GM19023 (cell line): ENCODE results near the gene SNRNP40.

ENCODE experiments used
- ATAC-seq: cut with Tn5 transposase; IDR thresholded peaks from one replicate; pipeline ENCODE4 v1.9.1; 2021; ENCODE audit warnings: mild to moderate bottlenecking, moderate library complexity; ENCODE audit not compliant: unreplicated experiment

SNRNP40 gene

DNA sequence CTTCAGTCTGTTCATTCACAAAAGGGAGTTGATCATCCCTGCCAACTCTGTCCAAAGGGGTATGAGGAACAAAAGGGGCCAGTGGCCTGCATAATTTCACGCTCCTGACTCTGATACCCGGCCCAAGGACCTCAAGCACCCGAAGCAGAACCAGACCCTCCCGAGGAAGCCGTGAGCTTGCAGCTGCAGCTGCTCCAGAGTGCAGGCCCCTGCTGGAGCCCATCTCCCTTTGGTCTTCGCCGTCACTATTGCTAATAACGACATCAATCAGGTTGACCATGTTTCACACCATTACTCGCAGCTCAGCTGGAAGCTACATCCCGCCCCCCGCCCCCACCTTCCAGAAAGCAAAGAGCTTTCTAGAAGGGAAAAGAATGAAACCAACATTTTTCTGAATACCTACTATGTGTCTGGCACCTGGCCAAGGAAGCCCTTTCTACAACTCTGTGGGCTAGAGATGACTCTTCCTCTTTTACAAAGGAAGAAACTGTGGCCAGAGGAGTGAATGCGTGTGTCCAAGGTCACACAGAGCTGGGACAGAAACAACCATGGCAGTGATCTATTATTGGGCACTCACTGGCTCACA is 62.4 kb downstream of the SNRNP40 start:
- no peak for ATAC-seq

DNA sequence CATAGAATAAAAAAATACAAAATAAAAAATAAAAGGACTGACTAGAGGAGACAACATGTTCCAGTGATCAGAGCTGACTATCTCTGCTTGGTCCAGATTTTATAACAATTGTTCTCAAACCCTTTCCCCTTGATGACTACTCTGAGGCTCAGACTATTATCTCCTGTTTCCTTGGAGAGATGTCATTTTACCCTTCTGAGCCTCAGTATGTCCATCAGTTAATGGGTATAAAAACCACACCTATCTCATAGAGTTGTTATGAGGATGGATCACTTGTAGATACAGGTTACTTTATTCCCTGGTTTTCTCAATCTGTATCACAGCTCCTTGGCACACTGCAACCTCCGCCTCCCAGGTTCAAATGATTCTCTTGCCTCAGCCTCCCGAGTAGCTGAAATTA is 63.9 kb downstream of the SNRNP40 start:
- no peak for ATAC-seq

DNA sequence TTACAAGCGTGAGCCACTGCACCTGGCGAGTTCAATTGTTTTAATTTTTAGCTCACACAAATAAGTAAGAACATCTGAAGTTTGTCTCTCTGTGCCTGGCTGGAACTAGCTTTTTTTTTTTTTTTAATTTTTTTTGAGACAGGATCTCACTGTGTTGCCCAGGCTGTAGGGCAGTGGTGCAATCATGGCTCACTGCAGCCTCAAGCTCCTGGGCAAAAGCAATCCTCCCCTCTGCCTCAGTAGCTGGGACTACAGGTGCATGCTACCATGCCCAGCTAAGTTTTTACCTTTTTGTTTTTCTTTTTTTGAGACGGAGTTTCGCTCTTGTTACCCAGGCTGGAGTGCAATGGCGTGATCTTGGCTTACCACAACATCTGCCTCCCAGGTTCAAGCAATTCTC is 64.8 kb downstream of the SNRNP40 start:
- no peak for ATAC-seq

DNA sequence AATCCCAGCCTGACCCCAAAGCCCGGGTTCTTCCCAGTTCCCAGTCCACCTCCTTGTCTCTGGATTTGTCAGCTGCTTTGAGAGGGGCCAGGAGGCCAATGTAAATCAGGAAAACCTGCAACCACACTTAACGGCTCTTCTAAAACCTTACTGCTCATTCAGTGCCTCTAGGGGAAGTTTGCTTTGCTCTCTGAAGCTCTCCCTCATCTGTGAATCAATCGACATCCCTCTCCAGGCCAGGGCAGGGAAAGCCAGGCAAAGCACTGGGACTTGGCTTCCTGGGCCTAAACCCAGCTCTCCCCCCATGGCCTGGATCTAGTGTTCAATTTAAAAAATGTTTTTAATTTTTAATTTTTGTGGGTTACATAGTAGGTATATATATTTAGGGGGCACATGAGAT is 66.2 kb downstream of the SNRNP40 start:
- ATAC-seq, result no peak

DNA sequence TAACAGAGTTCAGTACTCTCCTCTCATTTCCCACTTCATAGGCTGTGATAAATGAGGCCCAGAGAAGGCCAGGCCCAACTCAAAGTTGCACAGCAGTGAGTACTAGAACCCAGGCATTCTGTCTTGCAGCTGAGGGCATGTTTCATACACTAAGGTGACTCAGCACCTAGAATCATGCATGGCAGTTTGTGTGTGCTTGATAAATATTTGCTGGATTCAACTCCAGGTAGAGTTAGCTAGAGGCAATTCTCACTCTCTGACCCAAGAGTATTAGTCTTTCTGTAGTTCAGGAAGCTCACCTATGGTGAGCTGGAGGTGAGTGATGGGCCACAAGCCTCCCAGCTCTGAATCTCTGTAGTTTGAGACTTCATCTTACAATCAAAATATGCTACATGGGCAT is 67.6 kb downstream of the SNRNP40 start:
- ATAC-seq, result no peak

DNA sequence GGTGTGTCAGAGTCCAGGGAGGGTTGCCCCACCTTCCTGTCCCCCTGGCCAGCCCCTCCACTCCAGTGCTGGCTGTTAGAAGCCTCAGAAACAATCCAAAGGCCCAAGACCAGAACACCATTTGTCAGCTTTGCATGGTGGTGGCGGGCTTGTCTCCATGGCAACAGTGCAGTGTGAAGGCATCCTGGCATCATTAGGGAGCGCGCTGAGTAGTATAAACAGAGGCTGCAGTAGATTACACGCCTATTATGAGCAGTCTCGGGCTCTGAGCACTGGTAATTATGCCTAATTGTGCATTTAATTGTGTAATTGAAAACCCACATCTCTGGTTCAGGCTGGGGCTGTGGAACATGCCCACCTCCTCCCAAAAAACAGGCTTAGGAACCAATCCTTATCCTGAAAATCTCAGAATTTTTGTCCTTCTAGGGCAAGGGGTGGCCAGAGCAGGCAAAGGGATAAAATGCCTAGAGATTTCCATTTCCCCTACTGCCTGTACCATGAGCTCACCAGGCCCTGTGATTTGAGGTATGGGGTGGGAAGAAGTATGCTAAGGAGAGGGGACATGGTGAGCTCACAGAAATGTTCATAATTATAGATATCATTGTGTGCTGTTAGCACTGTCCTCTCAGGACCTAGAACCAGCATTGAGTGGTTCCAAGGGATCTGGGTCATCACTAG is 68.6 kb downstream of the SNRNP40 start:
- ATAC-seq, result no peak

DNA sequence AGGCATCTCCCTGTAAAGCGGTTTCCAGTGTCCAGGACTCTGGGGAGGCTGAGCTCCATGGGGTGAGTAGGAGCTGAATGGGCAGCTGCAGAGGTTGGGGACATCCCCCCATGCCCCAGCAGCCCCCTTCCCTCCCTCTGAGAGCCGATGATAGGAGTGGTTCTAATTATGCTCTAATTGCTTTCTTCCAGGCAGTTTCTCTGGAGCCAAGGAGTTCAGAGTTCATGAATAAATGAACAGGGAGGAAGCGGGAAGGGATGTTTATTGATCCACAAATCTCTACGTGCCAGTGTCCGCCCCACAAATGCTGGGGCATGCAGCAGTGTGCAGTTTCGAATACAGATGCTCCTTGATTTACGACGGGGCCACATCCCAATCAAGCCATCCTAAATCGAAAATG is 72.5 kb downstream of the SNRNP40 start:
- ATAC-seq, result no peak

DNA sequence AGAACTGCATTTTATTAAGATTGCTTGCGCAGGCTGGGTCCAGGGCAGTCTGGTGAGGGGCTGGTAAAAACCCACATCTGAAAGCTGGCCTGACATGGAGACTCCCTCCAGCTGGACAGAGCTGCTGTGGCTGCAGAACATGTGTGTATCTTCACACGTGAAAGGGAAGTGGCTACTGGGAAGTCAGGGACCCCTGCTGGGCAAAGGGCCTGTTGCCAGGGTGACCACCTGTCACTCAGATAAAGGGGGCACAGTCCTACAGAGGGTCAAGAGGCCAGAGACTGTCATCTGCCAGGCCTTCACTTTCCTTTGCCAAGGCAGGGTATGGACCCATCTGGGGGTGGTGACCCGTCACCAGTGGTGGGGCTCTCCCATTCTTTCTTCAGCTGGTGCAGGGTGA is 74.4 kb downstream of the SNRNP40 start:
- ATAC-seq, result no peak

DNA sequence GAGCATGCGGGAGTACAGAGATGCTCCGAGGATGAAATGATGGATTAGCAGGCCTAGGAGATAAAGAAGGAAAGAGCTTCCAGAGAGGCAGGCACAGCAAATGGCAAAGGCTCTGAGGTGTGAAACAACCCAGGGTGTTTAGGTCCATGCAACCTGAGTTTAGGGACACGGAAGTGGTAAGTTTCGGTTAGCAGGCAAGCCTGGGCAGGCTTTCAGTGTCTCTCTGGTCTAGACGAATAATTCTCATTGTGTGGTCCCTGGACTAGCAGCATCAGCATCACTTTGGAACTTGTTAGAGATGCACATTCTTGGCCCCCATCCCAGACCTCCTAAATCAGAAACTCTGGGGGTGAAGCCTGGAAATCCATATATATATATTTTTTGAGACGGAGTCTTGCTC is 75.5 kb downstream of the SNRNP40 start:
- no peak for ATAC-seq

DNA sequence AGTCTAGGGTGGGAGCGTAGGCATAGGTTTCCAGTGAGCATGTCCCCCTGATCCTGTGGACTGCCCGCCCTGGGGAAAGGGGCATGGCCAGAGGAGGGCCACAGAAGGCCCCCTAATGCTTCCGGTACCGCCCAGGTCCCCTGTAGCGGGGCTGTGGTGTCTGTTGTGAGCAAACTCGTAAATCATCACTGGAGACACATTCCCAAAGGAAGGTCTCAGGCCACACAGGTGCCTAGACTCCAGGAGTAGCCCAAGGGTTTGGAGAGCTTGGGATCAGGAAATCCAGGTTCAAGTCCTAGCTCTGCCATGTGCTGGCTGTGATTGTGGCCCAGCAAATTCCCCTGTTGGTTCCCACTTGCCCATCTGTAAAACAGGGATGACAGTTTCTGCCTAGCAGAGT is 77.1 kb downstream of the SNRNP40 start:
- no peak for ATAC-seq

DNA sequence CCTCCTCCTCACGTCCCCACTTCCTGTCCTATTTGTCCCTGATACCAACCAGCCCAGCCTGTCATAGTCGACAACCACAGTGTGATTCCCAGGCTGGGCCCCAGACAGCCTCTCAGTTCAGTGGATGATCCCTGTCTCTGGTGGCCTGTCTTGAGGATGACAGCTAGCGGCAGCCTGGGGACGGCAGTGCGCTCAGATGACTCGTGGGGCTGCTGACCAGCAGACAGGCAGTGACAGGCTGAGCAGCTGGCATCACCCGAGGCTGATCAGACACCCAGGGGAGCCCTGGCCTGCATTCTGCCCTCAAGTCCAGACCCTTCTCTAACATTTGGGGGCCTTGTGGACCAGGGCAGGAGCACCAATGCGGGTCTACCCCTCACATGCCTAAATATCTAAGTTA is 77.9 kb downstream of the SNRNP40 start:
- ATAC-seq, result no peak

DNA sequence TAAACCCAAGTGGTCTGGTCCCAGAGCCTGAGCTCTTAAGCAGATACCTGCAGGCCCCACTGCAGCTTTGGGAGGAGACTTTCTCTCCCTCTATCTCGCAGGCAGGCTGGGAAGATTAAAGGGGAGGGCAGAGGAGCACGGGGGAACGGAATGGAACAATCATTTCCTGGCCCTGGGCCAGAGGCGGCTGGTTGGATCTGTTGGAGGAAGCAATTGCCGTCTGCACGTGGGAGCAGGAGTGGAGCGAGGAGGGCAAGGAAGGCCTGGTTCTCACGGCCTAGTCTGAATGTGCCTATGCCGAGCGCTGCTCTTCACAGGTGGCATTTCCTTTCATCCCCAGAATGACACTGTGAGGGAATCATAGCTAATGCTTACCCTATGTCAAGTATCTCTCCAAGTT is 80.6 kb downstream of the SNRNP40 start:
- no peak for ATAC-seq

DNA sequence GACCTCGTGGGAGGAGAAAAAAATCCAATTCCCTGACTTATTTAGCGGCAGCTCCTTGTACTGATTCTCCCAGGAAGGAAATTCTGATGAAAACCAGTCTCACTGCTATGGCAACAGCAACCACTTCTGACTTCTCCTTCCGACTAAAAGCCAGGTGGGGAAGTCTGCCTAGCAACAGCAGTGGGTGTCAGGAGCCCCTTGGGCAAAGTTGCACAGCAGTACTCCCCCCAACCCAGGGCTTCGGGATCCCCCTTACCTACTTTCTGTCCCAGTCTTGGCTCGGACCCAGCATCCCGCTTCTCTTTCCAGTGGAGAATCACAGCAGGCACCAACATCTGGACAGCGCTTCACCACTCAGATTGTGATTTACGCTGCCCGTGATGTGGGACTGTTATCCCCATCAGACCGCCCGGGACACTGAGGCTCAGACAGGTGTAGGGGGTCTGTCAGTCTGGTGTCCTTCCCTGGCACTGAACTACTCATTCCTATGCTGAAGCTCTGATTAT is 81.5 kb downstream of the SNRNP40 start:
- ATAC-seq, result no peak

DNA sequence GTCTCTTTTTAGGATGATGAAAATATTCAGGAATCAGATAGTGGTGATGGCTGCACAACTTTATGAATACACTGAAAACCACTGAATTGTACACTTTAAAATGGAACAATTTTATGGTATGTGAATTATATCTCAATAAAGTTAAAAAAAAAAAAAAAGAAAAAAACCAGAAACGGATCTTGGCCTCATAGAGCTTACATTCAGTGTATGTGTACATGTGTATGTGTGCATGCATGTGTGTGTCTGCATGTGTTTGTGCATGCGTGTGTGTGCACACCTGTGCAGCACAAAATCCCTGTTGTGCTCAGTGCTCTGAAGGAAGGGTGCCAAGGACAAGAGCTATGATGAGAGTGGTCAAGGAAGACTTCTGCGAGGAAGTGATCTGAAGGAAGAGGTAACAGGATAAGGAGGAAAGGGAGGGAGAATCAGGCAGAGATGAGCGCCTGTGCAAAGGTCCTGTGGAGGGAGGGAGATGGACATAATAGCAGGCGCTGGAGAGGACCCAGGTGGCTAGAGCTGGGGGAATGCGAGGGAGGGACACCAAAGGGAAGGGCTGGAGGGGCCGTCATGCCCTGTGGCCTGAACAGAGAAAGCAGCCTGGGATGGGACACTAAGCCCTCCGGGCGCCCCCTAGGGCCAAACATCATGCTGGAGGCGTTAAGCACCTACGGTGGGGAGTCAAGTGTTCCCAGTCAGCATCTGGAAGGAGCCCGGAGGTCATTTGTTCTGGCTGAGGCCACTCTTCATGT is 82.1 kb downstream of the SNRNP40 start:
- no peak for ATAC-seq
